T-helper 2 cell treated with Interferon-gamma antibody and Interleukin-4, amounts not matched to agents 5 μg/mL and 100 μg/mL, for 36 hours (primary cell): Measurements from ENCODE around the gene RIT2.

ENCODE experiments used
- DNase-seq: peaks from one replicate; pipeline ENCODE4 v3.0.0; 2021; ENCODE audit warnings: low spot score
- H3K27ac Mint-ChIP-seq: one replicate; pipeline ENCODE4 v1.8.0; 2021; ENCODE audit warnings: mild to moderate bottlenecking, mixed read lengths
- H3K27me3 Mint-ChIP-seq: one replicate; pipeline ENCODE4 v1.8.0; 2021; ENCODE audit warnings: low read depth, mixed read lengths
- H3K36me3 Mint-ChIP-seq: one replicate; pipeline ENCODE4 v1.8.0; 2021; ENCODE audit warnings: low read depth, mixed read lengths
- H3K4me1 Mint-ChIP-seq: one replicate; pipeline ENCODE4 v1.8.0; 2021; ENCODE audit warnings: low read depth, mixed read lengths
- H3K4me3 Mint-ChIP-seq: one replicate; pipeline ENCODE4 v1.8.0; 2022; ENCODE audit warnings: mild to moderate bottlenecking, moderate library complexity, mixed read lengths
- H3K9me3 Mint-ChIP-seq: one replicate; pipeline ENCODE4 v1.8.0; 2021; ENCODE audit warnings: mixed read lengths

The RIT2 gene

GRCh38 chr18:42956287-42956686, 159.2 kb downstream of the RIT2 start:
- Mint-ChIP-seq H3K9me3 (peaks cover 19% of the 10 kb centered on the region), H3K4me1 (no peaks in the 10 kb centered on the region), H3K27me3 (no peaks in the 10 kb centered on the region), H3K4me3 (no peak overlapping the region), H3K27ac (no peak overlapping the region), H3K36me3 (no peaks in the 10 kb centered on the region)
- DNase-seq = no peak

DNA sequence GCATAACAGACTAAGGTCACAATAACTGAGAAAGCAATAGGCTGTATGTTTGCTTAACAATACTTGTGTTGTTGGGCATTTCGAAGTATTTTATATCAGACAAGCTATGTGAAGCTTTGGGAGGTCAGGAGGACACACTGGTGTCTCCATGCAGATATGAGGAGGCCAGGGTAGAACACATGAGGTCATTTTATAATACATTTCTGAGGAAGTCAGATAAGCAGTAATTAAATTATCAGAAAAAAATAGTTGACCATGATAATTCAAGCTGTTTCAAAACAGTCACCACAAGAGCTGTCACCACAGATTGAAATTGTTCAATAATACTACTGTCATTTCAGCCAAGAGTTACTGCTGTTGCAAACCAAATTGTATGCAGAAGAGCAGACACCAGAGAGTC, 160.6 kb downstream of the RIT2 start:
- no peaks in the 10 kb centered on the region for H3K36me3 Mint-ChIP-seq
- peaks cover 25% of the 10 kb centered on the region for H3K9me3 Mint-ChIP-seq
- no peak overlapping the region for H3K4me3 Mint-ChIP-seq
- H3K27ac Mint-ChIP-seq = no peak overlapping the region
- no peaks in the 10 kb centered on the region for H3K4me1 Mint-ChIP-seq
- H3K27me3 Mint-ChIP-seq = no peaks in the 10 kb centered on the region
- no peak for DNase-seq

DNA sequence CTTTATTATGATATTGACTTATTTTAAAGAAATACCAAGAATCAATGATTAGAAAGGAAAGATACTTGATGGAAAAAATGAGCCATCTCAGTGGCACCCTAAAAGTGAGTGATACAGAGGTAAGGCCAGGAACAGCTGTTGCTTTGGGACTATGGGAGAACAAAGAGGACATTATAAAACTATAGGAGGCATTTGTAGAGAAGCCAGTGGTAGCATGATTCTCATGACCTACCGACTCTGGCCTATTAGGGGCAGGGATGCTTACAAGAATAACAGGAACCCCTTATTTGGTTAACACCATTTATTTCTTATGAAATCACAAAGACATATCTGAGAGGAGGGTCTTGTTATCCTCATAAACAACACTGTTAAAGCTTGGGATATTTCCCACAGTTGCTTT, 162.2 kb downstream of the RIT2 start:
- H3K36me3 Mint-ChIP-seq = no peaks in the 10 kb centered on the region
- H3K27me3 Mint-ChIP-seq = no peaks in the 10 kb centered on the region
- H3K4me1 Mint-ChIP-seq = no peaks in the 10 kb centered on the region
- H3K9me3 Mint-ChIP-seq = peaks cover 20% of the 10 kb centered on the region
- no peak for DNase-seq
- no peak overlapping the region for H3K4me3 Mint-ChIP-seq
- no peak overlapping the region for H3K27ac Mint-ChIP-seq

DNA sequence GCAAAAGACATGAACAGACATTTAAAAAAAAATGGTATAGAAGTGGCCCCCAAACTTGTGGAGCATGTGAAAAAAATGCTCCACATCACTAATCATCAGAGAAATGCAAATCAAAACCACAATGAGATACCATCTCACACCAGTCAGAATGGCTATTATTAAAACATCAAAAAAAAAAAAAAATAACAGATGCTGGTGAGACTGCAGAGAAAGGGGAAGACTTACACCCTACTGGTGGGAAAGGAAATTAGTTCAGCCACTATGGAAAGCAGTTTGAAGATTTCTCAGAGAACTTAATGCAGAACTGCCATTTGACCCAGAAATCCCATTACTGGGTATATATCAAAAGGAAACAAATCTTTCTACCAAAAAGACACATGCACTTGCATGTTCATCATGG, 164.8 kb downstream of the RIT2 start:
- H3K27ac Mint-ChIP-seq = no peak overlapping the region
- no peak for DNase-seq
- peaks cover 16% of the 10 kb centered on the region for H3K9me3 Mint-ChIP-seq
- no peak overlapping the region for H3K4me3 Mint-ChIP-seq
- no peaks in the 10 kb centered on the region for H3K36me3 Mint-ChIP-seq
- no peaks in the 10 kb centered on the region for H3K27me3 Mint-ChIP-seq
- no peaks in the 10 kb centered on the region for H3K4me1 Mint-ChIP-seq

DNA sequence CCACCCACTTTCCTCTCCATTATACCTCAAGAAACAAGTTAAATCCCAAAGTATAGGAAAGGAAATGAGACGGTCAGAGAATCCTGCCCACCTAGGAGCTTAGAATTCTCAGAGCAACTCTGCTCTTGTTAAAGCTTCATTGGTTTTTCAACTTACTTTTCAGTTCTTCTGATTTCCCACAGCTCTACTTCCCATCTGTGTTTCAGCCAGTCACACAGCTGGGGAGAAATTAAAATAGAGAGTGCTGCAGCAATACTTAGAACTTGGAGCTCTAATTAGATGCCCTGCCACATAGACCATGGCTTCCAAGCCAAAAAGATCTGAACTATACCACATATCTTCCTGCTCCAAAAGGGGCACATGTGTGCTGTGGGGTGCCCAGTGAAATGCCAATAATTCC, 166.7 kb downstream of the RIT2 start:
- no peak overlapping the region for H3K27ac Mint-ChIP-seq
- H3K4me1 Mint-ChIP-seq = no peaks in the 10 kb centered on the region
- H3K36me3 Mint-ChIP-seq = no peaks in the 10 kb centered on the region
- no peak for DNase-seq
- no peak overlapping the region for H3K4me3 Mint-ChIP-seq
- H3K9me3 Mint-ChIP-seq = peaks cover 18% of the 10 kb centered on the region
- no peaks in the 10 kb centered on the region for H3K27me3 Mint-ChIP-seq

DNA sequence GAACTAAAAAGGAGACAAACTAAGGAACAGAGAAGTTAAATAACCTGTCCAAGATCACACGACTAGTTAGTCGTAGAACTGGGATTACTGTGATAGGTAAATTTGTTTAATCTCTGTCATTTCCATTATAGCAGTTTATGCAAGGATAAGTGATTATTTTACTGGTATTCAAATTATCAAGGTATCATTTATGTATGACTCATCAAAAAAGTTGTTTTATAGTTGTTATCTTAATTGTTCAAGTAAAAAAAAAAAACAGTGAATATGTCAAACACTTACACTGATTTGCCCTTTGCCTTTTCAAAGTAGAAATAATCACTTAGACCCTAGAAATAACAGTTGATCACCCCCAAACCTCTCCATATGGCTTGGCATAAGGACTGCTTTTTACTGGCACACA, 173.6 kb downstream of the RIT2 start:
- Mint-ChIP-seq H3K36me3 (no peaks in the 10 kb centered on the region), H3K27ac (no peak overlapping the region), H3K4me1 (no peaks in the 10 kb centered on the region), H3K4me3 (no peak overlapping the region), H3K27me3 (no peaks in the 10 kb centered on the region), H3K9me3 (peaks cover 26% of the 10 kb centered on the region)
- DNase-seq = no peak

GRCh38 chr18:42941021-42941420, 174.5 kb downstream of the RIT2 start:
- no peaks in the 10 kb centered on the region for H3K36me3 Mint-ChIP-seq
- no peak overlapping the region for H3K27ac Mint-ChIP-seq
- H3K27me3 Mint-ChIP-seq = no peaks in the 10 kb centered on the region
- DNase-seq = no peak
- H3K4me1 Mint-ChIP-seq = no peaks in the 10 kb centered on the region
- H3K9me3 Mint-ChIP-seq = peaks cover 27% of the 10 kb centered on the region
- H3K4me3 Mint-ChIP-seq = no peak overlapping the region

DNA sequence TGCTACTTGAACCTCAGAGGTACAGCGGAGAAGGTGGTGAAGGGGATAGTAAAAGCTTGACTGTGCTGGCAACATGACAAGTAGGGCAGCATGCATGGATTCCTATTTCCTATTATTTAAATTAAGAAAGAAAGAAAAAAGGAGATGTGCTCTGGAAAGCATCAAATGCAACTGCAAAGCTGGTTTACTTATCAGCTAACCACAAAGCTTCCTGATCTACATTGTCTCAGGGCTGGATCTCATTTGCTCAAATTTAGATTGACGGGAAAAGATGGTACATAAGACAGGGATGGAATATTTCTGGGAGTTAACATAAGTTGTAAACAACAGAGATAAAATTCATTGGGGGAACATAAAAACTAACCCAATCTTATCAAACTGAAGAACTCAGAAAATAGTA, 178.0 kb downstream of the RIT2 start:
- Mint-ChIP-seq H3K27me3 (no peaks in the 10 kb centered on the region), H3K9me3 (peaks cover 10% of the 10 kb centered on the region), H3K4me1 (no peaks in the 10 kb centered on the region), H3K27ac (no peak overlapping the region), H3K4me3 (no peak overlapping the region), H3K36me3 (no peaks in the 10 kb centered on the region)
- DNase-seq = no peak

DNA sequence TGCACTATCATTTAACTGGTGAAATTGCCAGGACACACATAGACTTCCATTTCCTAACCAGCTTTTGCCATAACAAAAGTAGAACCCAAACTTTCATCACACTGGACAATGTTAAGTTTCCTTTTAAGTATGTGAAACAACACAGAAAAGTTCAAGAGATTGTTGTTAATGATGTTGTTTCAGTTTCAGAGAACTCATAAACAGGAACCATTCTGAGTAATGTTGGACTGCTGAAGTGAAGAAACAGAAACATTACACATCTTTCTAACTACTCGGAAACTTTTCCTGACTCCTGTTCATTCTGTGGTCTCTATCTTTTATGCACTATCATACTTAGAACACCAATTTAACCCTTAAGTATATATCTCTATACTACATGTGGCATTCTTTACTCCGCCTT, 179.2 kb downstream of the RIT2 start:
- peaks cover 8% of the 10 kb centered on the region for H3K9me3 Mint-ChIP-seq
- no peaks in the 10 kb centered on the region for H3K27me3 Mint-ChIP-seq
- no peak overlapping the region for H3K27ac Mint-ChIP-seq
- DNase-seq = no peak
- H3K36me3 Mint-ChIP-seq = no peaks in the 10 kb centered on the region
- H3K4me1 Mint-ChIP-seq = no peaks in the 10 kb centered on the region
- no peak overlapping the region for H3K4me3 Mint-ChIP-seq

DNA sequence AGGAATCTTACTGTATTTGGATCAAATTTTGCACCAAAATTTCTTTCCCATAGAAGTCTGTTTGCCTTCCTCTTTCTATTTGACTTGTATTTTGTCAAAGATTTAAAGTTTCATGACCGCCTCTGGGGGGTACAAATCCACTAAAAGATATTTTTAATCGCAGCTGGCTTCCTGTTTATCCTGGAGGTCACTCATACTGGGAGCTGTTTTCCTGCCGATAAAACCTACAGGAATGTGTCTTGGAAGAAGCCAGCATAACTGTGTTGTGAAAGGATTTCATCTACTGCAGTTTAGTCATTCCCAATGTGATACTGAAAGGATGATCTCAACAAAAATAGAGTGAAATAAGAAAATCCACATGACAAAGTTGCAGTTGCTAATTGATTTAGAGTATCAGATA, 184.0 kb downstream of the RIT2 start:
- Mint-ChIP-seq H3K4me3 (no peak overlapping the region), H3K27ac (no peak overlapping the region), H3K4me1 (no peaks in the 10 kb centered on the region), H3K9me3 (peaks cover 12% of the 10 kb centered on the region), H3K36me3 (no peaks in the 10 kb centered on the region), H3K27me3 (no peaks in the 10 kb centered on the region)
- DNase-seq = no peak

GRCh38 chr18:42929857-42930256, 185.6 kb downstream of the RIT2 start:
- Mint-ChIP-seq H3K36me3 (no peaks in the 10 kb centered on the region), H3K27me3 (no peaks in the 10 kb centered on the region), H3K4me1 (no peaks in the 10 kb centered on the region), H3K4me3 (no peak overlapping the region), H3K9me3 (peaks cover 12% of the 10 kb centered on the region), H3K27ac (no peak overlapping the region)
- no peak for DNase-seq

- Mint-ChIP-seq H3K27me3 (no peaks in the 10 kb centered on the region), H3K27ac (no peak overlapping the region), H3K4me3 (no peak overlapping the region), H3K4me1 (no peaks in the 10 kb centered on the region), H3K36me3 (no peaks in the 10 kb centered on the region), H3K9me3 (peaks cover 12% of the 10 kb centered on the region)
- DNase-seq = no peak
These were observed 186.3 kb downstream of the RIT2 start for GRCh38 chr18:42929181-42929580.

GRCh38 chr18:42925036-42925435, 190.4 kb downstream of the RIT2 start:
- DNase-seq = no peak
- Mint-ChIP-seq H3K36me3 (no peaks in the 10 kb centered on the region), H3K9me3 (peaks cover 7% of the 10 kb centered on the region), H3K4me3 (no peak overlapping the region), H3K4me1 (no peaks in the 10 kb centered on the region), H3K27ac (no peak overlapping the region), H3K27me3 (no peaks in the 10 kb centered on the region)

- Mint-ChIP-seq H3K27ac (no peak overlapping the region), H3K9me3 (peaks cover 10% of the 10 kb centered on the region), H3K4me3 (no peak overlapping the region), H3K4me1 (no peaks in the 10 kb centered on the region), H3K36me3 (no peaks in the 10 kb centered on the region), H3K27me3 (no peaks in the 10 kb centered on the region)
- no peak for DNase-seq
These were observed 193.1 kb downstream of the RIT2 start for GRCh38 chr18:42922363-42922762.

DNA sequence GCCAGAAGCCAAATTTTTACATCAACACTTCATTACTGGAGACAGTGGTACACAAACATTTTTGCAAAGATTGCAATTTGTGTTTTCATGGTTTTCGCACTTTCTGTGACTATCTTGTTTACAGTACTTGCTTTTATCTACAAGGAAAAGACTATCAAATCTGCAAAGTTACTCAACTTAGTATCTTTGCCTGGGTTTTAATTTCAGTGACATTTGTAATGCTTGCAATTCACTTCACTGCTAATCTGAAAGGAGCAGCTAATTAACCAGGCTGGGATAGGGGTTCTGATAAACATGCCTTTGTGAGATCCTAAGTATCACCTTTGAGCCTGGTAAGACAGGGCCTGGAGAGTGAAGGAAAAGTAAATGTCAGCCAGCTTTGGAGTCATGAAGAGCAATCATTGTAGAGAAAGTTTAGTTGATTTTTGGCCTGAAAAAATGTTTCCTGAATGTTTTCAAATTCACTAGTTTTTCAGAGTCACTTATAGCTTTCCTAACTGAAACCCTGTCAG, 194.2 kb downstream of the RIT2 start:
- no peak overlapping the region for H3K4me3 Mint-ChIP-seq
- no peaks in the 10 kb centered on the region for H3K27me3 Mint-ChIP-seq
- H3K36me3 Mint-ChIP-seq = no peaks in the 10 kb centered on the region
- H3K9me3 Mint-ChIP-seq = peaks cover 10% of the 10 kb centered on the region
- no peak for DNase-seq
- no peak overlapping the region for H3K27ac Mint-ChIP-seq
- no peaks in the 10 kb centered on the region for H3K4me1 Mint-ChIP-seq
